GM19452 (cell line): ENCODE measurements around the gene CACNA1B.
"Not testable (repeated sequence)": the region's sequence is repeated elsewhere in the genome, so short reads cannot be mapped to it uniquely, and the experiment has no call there.

Experiments used
- ATAC-seq: cut with Tn5 transposase; IDR thresholded peaks from one replicate; pipeline ENCODE4 v1.9.1; 2021; ENCODE audit not compliant: unreplicated experiment

The CACNA1B gene

GRCh38 chr9:137865581-137866145, 11.9 kb upstream of the CACNA1B start:
- ATAC-seq, result no peak

GRCh38 chr9:137866226-137867141, 11.1 kb upstream of the CACNA1B start:
- ATAC-seq, result no peak

GRCh38 chr9:137870432-137870831, 7.2 kb upstream of the CACNA1B start:
- ATAC-seq, result no peak

GRCh38 chr9:137872296-137872695, 5.3 kb upstream of the CACNA1B start:
- no peak for ATAC-seq

GRCh38 chr9:137873408-137873807, 4.2 kb upstream of the CACNA1B start:
- ATAC-seq, result no peak

- ATAC-seq, result no peak
Observed at GRCh38 chr9:137873858-137874362, 3.7 kb upstream of the CACNA1B start.

GRCh38 chr9:137875354-137875753, 2.2 kb upstream of the CACNA1B start:
- no peak for ATAC-seq

GRCh38 chr9:137875846-137876245, 1.7 kb upstream of the CACNA1B start:
- no peak for ATAC-seq

- ATAC-seq, result no peak
Observed at GRCh38 chr9:137876269-137876668, 1.3 kb upstream of the CACNA1B start.

GRCh38 chr9:137876781-137877386, 698 bp upstream of the CACNA1B start:
- ATAC-seq, result no peak

GRCh38 chr9:137878146-137878941, 762 bp downstream of the CACNA1B start:
- ATAC-seq, result no peak

- no peak for ATAC-seq
Observed at GRCh38 chr9:137879052-137879451, 1.5 kb downstream of the CACNA1B start.

GRCh38 chr9:137879566-137880150, 2.1 kb downstream of the CACNA1B start:
- no peak for ATAC-seq

- ATAC-seq, result no peak
Observed at GRCh38 chr9:137880160-137880975, 2.8 kb downstream of the CACNA1B start.

GRCh38 chr9:137880976-137881530, 3.5 kb downstream of the CACNA1B start:
- no peak for ATAC-seq

- no peak for ATAC-seq
Observed at GRCh38 chr9:137881591-137882505, 4.3 kb downstream of the CACNA1B start.

- no peak for ATAC-seq
Observed at GRCh38 chr9:137882506-137882821, 4.9 kb downstream of the CACNA1B start.

- ATAC-seq, result not testable (repeated sequence)
Observed at GRCh38 chr9:137883977-137884376, 6.4 kb downstream of the CACNA1B start.

GRCh38 chr9:137884547-137884946, 7.0 kb downstream of the CACNA1B start:
- not testable (repeated sequence) for ATAC-seq
